K562 (cell line): ENCODE data around the gene CREM. TPM values are rescaled to one million over a fixed set of nuclear protein-coding genes. Genes with fewer than 3 reads are reported as not detected.

Experiments
- ATAC-seq: fragments of 200-7000 bp; cut with Tn5 transposase; 3 replicates; pipeline ENCODE4 v1.9.1; 2020; ENCODE audit warnings: moderate library complexity
- BruUV-seq: library from RNA; stranded (reverse); fragments of 400-500 nt; replicated peaks from 2 replicates; lab custom pipeline; 2021; lab: Mats Ljungman, UMichigan
- CTCF ChIA-PET: fragments of 300-600 bp; formaldehyde crosslinking; extraction: SDS; loops from one replicate; lab custom pipeline; 2021; ENCODE audit warnings: low intra/inter-chr PET ratio; lab: Yijun Ruan, JAX
- POLR2A ChIA-PET: fragments of 300-600, 350-650 bp; sonication (Branson Sonifier 250); formaldehyde crosslinking; extraction: SDS; loops from one replicate; lab custom pipeline; 2021; ENCODE audit warnings: antibody characterized with exemption, inconsistent platforms; lab: Yijun Ruan, JAX
- DNase-seq, 4 experiments: peaks; one replicate each; pipeline versions ENCODE4 v3.0.0 to v3.0.0-alpha.2; 2011 to 2018; ENCODE audit warnings: low spot score in 3 of 4, mixed read lengths in 3 of 4; ENCODE audit errors: extremely low read depth in 1 of 4
- FAIRE-seq: peaks from 2 replicates; lab custom pipeline; 2011; peaks lifted over from hg19 to GRCh38; lab: Jason Lieb, UNC
- H2AFZ ChIP-seq: 2 replicates; pipeline ENCODE4 v1.6.0; 2011; ENCODE audit warnings: low read depth, low read length, control low read depth, inconsistent platforms
- H3K27ac ChIP-seq: fragments of 200-600 bp; 3 replicates; pipeline ENCODE4 v1.8.0; 2011; ENCODE audit warnings: low read depth, mild to moderate bottlenecking, control low read depth, inconsistent platforms, low read length, moderate library complexity, mixed read lengths; ENCODE audit errors: extremely low read depth
- H3K27me3 ChIP-seq, 2 experiments: fragments of 300-600 bp in 1 of 2; 2 replicates in 1 of 2; 3 replicates in 1 of 2; pipeline versions ENCODE4 v1.6.0 to v1.8.0; 2011; ENCODE audit warnings: inconsistent platforms in 2 of 2, low read length in 2 of 2, mild to moderate bottlenecking in 1 of 2, mixed read lengths in 1 of 2, moderate library complexity in 1 of 2; ENCODE audit not compliant: control insufficient read depth in 2 of 2, insufficient read depth in 2 of 2
- H3K36me3 ChIP-seq: fragments of 300-600 bp; 3 replicates; pipeline ENCODE4 v1.8.0; 2011; ENCODE audit warnings: mild to moderate bottlenecking, low read length, inconsistent platforms; ENCODE audit not compliant: control insufficient read depth, insufficient read depth
- H3K4me1 ChIP-seq, 2 experiments: fragments of 200-600 bp in 1 of 2; replicated peaks in 1 of 2; 2 replicates in 1 of 2; 3 replicates in 1 of 2; pipeline versions ENCODE4 v1.5.1 to v1.8.0; 2011; ENCODE audit warnings: inconsistent platforms in 2 of 2, low read length in 2 of 2, mild to moderate bottlenecking in 1 of 2, mixed read lengths in 1 of 2, moderate library complexity in 1 of 2; ENCODE audit not compliant: control insufficient read depth in 2 of 2, insufficient read depth in 2 of 2
- H3K4me2 ChIP-seq: 2 replicates; pipeline ENCODE4 v1.6.1; 2011; ENCODE audit warnings: low read length, control low read depth, inconsistent platforms, mixed read lengths; ENCODE audit not compliant: insufficient read depth
- H3K4me3 ChIP-seq: fragments of 200-600 bp; sonication (generic), shearing (Covaris generic); 2 replicates; pipeline ENCODE4 v1.5.1; 2016; ENCODE audit warnings: control low read depth, inconsistent platforms
- H3K79me2 ChIP-seq: fragments of 200-600 bp; 3 replicates; pipeline ENCODE4 v1.8.0; 2011; ENCODE audit warnings: low read length, inconsistent platforms; ENCODE audit not compliant: control insufficient read depth, insufficient read depth
- H3K9ac ChIP-seq, 2 experiments: 2 replicates each; pipeline versions ENCODE4 v1.6.0 to v1.6.1; 2011; ENCODE audit warnings: low read depth in 2 of 2, low read length in 2 of 2, control low read depth in 1 of 2, inconsistent platforms in 1 of 2, mild to moderate bottlenecking in 1 of 2, mixed read lengths in 1 of 2; ENCODE audit not compliant: insufficient read depth in 1 of 2
- H3K9me1 ChIP-seq: one replicate; pipeline ENCODE4 v1.6.0; 2011; ENCODE audit warnings: inconsistent platforms, mild to moderate bottlenecking, low read length, moderate library complexity; ENCODE audit not compliant: control insufficient read depth, insufficient read depth
- H3K9me3 ChIP-seq: replicated peaks from 2 replicates; pipeline ENCODE4 v1.5.1; 2011; ENCODE audit warnings: low read depth, low read length, inconsistent platforms; ENCODE audit not compliant: control insufficient read depth, insufficient read depth
- H4K20me1 ChIP-seq: replicated peaks from 2 replicates; pipeline ENCODE4 v1.6.1; 2011; ENCODE audit warnings: low read length, inconsistent platforms, mixed read lengths; ENCODE audit not compliant: control insufficient read depth, insufficient read depth
- AFF1 ChIP-seq, 2 experiments: fragments of 450-650 bp; IDR thresholded peaks; 2 replicates each; pipeline ENCODE4 v1.6.1; 2018; ENCODE audit warnings: mild to moderate bottlenecking in 2 of 2, low read depth in 1 of 2; ENCODE audit not compliant: partially characterized antibody in 2 of 2
- ATF3 ChIP-seq, 2 experiments: fragments of 450-650 bp in 1 of 2; sonication (generic) in 1 of 2; formaldehyde crosslinking in 1 of 2; IDR thresholded peaks in 1 of 2; conservative IDR thresholded peaks in 1 of 2; 2 replicates each; pipeline versions ENCODE4 v1.6.1 to v1.8.1; 2016 to 2023; ENCODE audit warnings: mild to moderate bottlenecking in 2 of 2, moderate library complexity in 2 of 2, inconsistent platforms in 1 of 2, missing genetic modification reagents in 1 of 2
- CTBP1 ChIP-seq: fragments of 450-650 bp; IDR thresholded peaks from 2 replicates; pipeline ENCODE4 v1.6.1; 2016; ENCODE audit warnings: borderline replicate concordance
- E2F4 ChIP-seq: sonication (generic); formaldehyde crosslinking; IDR thresholded peaks from 2 replicates; pipeline ENCODE4 v1.8.0; 2022; ENCODE audit warnings: mild to moderate bottlenecking, low read depth, missing genetic modification reagents
- EHMT2 ChIP-seq: fragments of 450-650 bp; IDR thresholded peaks from 2 replicates; pipeline ENCODE4 v1.6.1; 2018; ENCODE audit warnings: antibody characterized with exemption
- ETV6 ChIP-seq, 3 experiments: fragments of 150-350 bp in 1 of 3; sonication (generic) in 1 of 3; formaldehyde crosslinking in 1 of 3; IDR thresholded peaks; 2 replicates each; pipeline versions ENCODE4 v1.6.1 to v1.8.0; 2014 to 2022; ENCODE audit warnings: borderline replicate concordance in 2 of 3, low read depth in 2 of 3, antibody characterized with exemption in 1 of 3, low read length in 1 of 3, mild to moderate bottlenecking in 1 of 3, missing genetic modification reagents in 1 of 3
- FOSL1 ChIP-seq: fragments of 200-800 bp; sonication (Bioruptor generic); conservative IDR thresholded peaks from 2 replicates; pipeline ENCODE4 v1.6.1; 2016; ENCODE audit warnings: missing genetic modification characterization, missing compliant biosample characterization
- HOXB6 ChIP-seq: fragments of 250-450 bp; sonication (Bioruptor Pico); IDR thresholded peaks from 2 replicates; pipeline ENCODE4 v1.5.1; 2022; ENCODE audit warnings: mild to moderate bottlenecking, borderline replicate concordance
- KLF13 ChIP-seq: fragments of 450-650 bp; IDR thresholded peaks from 2 replicates; pipeline ENCODE4 v1.6.1; 2016; ENCODE audit warnings: missing genetic modification characterization, low read depth, mild to moderate bottlenecking, missing compliant biosample characterization, moderate library complexity, borderline replicate concordance
- RCOR1 ChIP-seq, 2 experiments: IDR thresholded peaks; 2 replicates each; pipeline ENCODE4 v1.6.1; 2012; ENCODE audit warnings: low read depth in 2 of 2, low read length in 2 of 2, borderline replicate concordance in 1 of 2, improper control_type of control experiment in 1 of 2
- SRF ChIP-seq, 2 experiments: fragments of 250-450, 450-650 bp in 1 of 2; sonication (Bioruptor Pico) in 1 of 2; sonication (generic) in 1 of 2; formaldehyde crosslinking; IDR thresholded peaks; 2 replicates each; pipeline versions ENCODE4 v1.5.0 to v1.5.1; 2020 to 2022; ENCODE audit warnings: mild to moderate bottlenecking in 1 of 2, missing genetic modification reagents in 1 of 2
- THRA ChIP-seq: fragments of 450-650 bp; IDR thresholded peaks from 2 replicates; pipeline ENCODE4 v1.6.1; 2017; ENCODE audit warnings: mild to moderate bottlenecking, moderate library complexity
- WGBS: fragments of 100-300 bp; shearing (Covaris generic); methylation state at CpG from one replicate; pipeline ENCODE4 v1.1.6; 2016; ENCODE audit warnings: low coverage, mixed read lengths; ENCODE audit not compliant: insufficient coverage; ENCODE audit errors: missing lambda C conversion rate; 5-methylcytosine and 5-hydroxymethylcytosine counted together
- in situ Hi-C: fragments of 300-500 bp; cut with MboI; formaldehyde crosslinking; loops from 4 replicates; pipeline ENCODE4 v1.15.0; 2018; ENCODE audit warnings: inconsistent platforms, mixed read lengths
- intact Hi-C: fragments of 100-400 bp; cut with micrococcal nuclease; formaldehyde crosslinking; loops from 2 replicates; pipeline ENCODE4 v1.14.2; 2022
- polyA plus RNA-seq, 8 experiments: library from polyadenylated mRNA; depleted of rRNA in 4 of 8; stranded (reverse) in 5 of 8; unstranded in 3 of 8; fragments of >200 nt; fragmentation: Nextera tagmentation in 2 of 8; fragmentation: Illumina TruSeq in 1 of 8; extraction: Ambion mirVana in 2 of 8; extraction: Trizol in 1 of 8; gene quantifications; 2 replicates each; pipeline versions ENCODE4 v1.2.1 to v1.2.3, GENCODE V29; 2011 to 2014; ENCODE audit warnings: inconsistent platforms in 1 of 8, missing spikeins in 1 of 8
- total RNA-seq, 7 experiments: library from RNA; depleted of rRNA in 6 of 7; stranded (reverse); fragments of >200 nt in 6 of 7; fragmentation: Illumina TruSeq in 2 of 7; extraction: Trizol in 2 of 7; gene quantifications; 2 replicates each; pipeline versions ENCODE4 v1.2.1 to v1.2.3, GENCODE V29; 2011 to 2021; ENCODE audit warnings: low replicate concordance in 1 of 7

The CREM gene
- total and polyA plus RNA-seq, 9 of the 15 experiments (the other 6 are each of a cell fraction or from before 2014, with no cell fraction given): 39.1 to 70.2 (median 48.3) TPM

GRCh38 chr10:35259769-35260397 is 133.2 kb downstream of the CREM start:
- in situ Hi-C loops: no loop called here
- Histone ChIP-seq H3K36me3 (no peaks in the 10 kb centered on the region), H3K27me3 (no peaks in the 10 kb centered on the region), H3K4me1 (no peaks in the 10 kb centered on the region), H3K27ac (no peak overlapping the region), H3K9me1 (no peaks in the 10 kb centered on the region), H3K9me3 (peaks cover 3% of the 10 kb centered on the region), H2AFZ (peak overlapping the region; percentile 51; the same call in 1 of the 2 replicates), H4K20me1 (no peaks in the 10 kb centered on the region), H3K9ac (no peak overlapping the region), H3K4me3 (no peak overlapping the region), H3K4me2 (no peak overlapping the region), H3K79me2 (no peaks in the 10 kb centered on the region)
- WGBS: 3% methylated on average over 3 of the region's 3 CpGs
- BruUV-seq: no TSS peak
- FAIRE-seq (peak; percentile 32), ATAC-seq (peak; percentile 58; the same call in 2 of the 3 replicates), DNase-seq (peak in 1 of 4 experiments; percentile 50)
- intact Hi-C loops: no loop called here
- ChIA-PET CTCF (no interaction called here), POLR2A (no interaction called here)
- TF ChIP-seq THRA (no peak), KLF13 (tag) (no peak), ETV6 (IDR thresholded peaks at IDR 0.05; ENCODE audit: borderline replicate concordance in 1 of 2, low read depth in 2 of 2, low read length in 1 of 2) (no peak), ETV6 (CRISPR knock-in tag; IDR thresholded peaks at IDR 0.05; ENCODE audit: borderline replicate concordance) (no peak), EHMT2 (peak; percentile 72; the same call in 1 of the 2 replicates), CTBP1 (peak; percentile 75), SRF (CRISPR knock-in tag; IDR thresholded peaks at IDR 0.05) (no peak), AFF1 (IDR thresholded peaks at IDR 0.05; ENCODE audit: low read depth in 1 of 2, partially characterized antibody in 2 of 2) (peak in 1 of 2 experiments; percentile 92), FOSL1 (peak; percentile 85), HOXB6 (CRISPR knock-in tag) (no peak), RCOR1 (IDR thresholded peaks at IDR 0.05; ENCODE audit: borderline replicate concordance in 1 of 2, low read depth in 2 of 2, low read length in 2 of 2) (peak in 1 of 2 experiments; percentile 44; a peak in 1 of 4 replicates), ATF3 (IDR thresholded peaks at IDR 0.05) (peak; percentile 90), ATF3 (CRISPR knock-in tag; conservative IDR thresholded peaks at IDR 0.05) (no peak), E2F4 (CRISPR knock-in tag) (no peak)
